Measurements from ENCODE around the gene L1CAM. TPM values are rescaled to one million over a fixed set of nuclear protein-coding genes. Genes with fewer than 3 reads are reported as not detected.

Gene L1CAM
- total and polyA plus RNA-seq, 2 experiments from 2014 or later: 0.33 to 0.69 TPM

GRCh38 chrX:153883163-153883843 lies 2.7 kb downstream of the L1CAM start:
- peaks cover 29% of the 10 kb centered on the region for H3K27me3 ChIP-seq
- H3K4me2 ChIP-seq: no peak overlapping the region
- H3K79me2 ChIP-seq: no peaks in the 10 kb centered on the region
- no peaks in the 10 kb centered on the region for H4K20me1 ChIP-seq (ENCODE audit: insufficient read depth, poor library complexity, severe bottlenecking)
- H2AFZ ChIP-seq: no peak overlapping the region
- H3K4me1 ChIP-seq (ENCODE audit: insufficient read depth): no peaks in the 10 kb centered on the region
- no peak overlapping the region for H3K4me3 ChIP-seq
- H3K9me3 ChIP-seq (ENCODE audit: low read depth): no peaks in the 10 kb centered on the region
- no peak overlapping the region for H3K27ac ChIP-seq
- no peak for DNase-seq (ENCODE audit: low spot score)
- no peaks in the 10 kb centered on the region for H3K9me2 ChIP-seq (replicated peaks; ENCODE audit: insufficient read depth)
- no peak for TF ChIP-seq EZH2phosphoT487 (IDR thresholded peaks at IDR 0.05; ENCODE audit: low read depth, severe bottlenecking, unreplicated experiment)
- TF ChIP-seq CTCF (IDR thresholded peaks at IDR 0.05; ENCODE audit: poor library complexity): no peak
- no peak for TF ChIP-seq EZH2 (IDR thresholded peaks at IDR 0.05; ENCODE audit: borderline replicate concordance)
- H3K36me3 ChIP-seq (replicated peaks; ENCODE audit: insufficient read depth, low read depth): no peaks in the 10 kb centered on the region
- WGBS (ENCODE audit: low lambda C conversion rate, missing lambda C conversion rate): 71% methylated on average over 7 of the region's 13 CpGs

- H3K4me3 ChIP-seq: no peak overlapping the region
- WGBS (ENCODE audit: low lambda C conversion rate, missing lambda C conversion rate): 80% methylated on average over 7 of the region's 7 CpGs
- no peaks in the 10 kb centered on the region for H3K36me3 ChIP-seq (replicated peaks; ENCODE audit: insufficient read depth, low read depth)
- TF ChIP-seq EZH2 (IDR thresholded peaks at IDR 0.05; ENCODE audit: borderline replicate concordance): no peak
- TF ChIP-seq CTCF (IDR thresholded peaks at IDR 0.05; ENCODE audit: poor library complexity): no peak
- no peak for TF ChIP-seq EZH2phosphoT487 (IDR thresholded peaks at IDR 0.05; ENCODE audit: low read depth, severe bottlenecking, unreplicated experiment)
- no peaks in the 10 kb centered on the region for H3K9me3 ChIP-seq (ENCODE audit: low read depth)
- H3K9me2 ChIP-seq (replicated peaks; ENCODE audit: insufficient read depth): no peaks in the 10 kb centered on the region
- peaks cover 25% of the 10 kb centered on the region for H3K27me3 ChIP-seq
- no peaks in the 10 kb centered on the region for H3K4me1 ChIP-seq (ENCODE audit: insufficient read depth)
- H3K27ac ChIP-seq: no peak overlapping the region
- H3K79me2 ChIP-seq: no peaks in the 10 kb centered on the region
- DNase-seq (ENCODE audit: low spot score): no peak
- H4K20me1 ChIP-seq (ENCODE audit: insufficient read depth, poor library complexity, severe bottlenecking): no peaks in the 10 kb centered on the region
- no peak overlapping the region for H3K4me2 ChIP-seq
- H2AFZ ChIP-seq: no peak overlapping the region
Measured at GRCh38 chrX:153882557-153882956, 3.4 kb downstream of the L1CAM start.

- Histone ChIP-seq H3K9me3 (ENCODE audit: low read depth) (no peaks in the 10 kb centered on the region), H2AFZ (no peak overlapping the region), H3K79me2 (no peaks in the 10 kb centered on the region), H3K27me3 (peaks cover 22% of the 10 kb centered on the region), H3K4me3 (no peak overlapping the region), H4K20me1 (ENCODE audit: insufficient read depth, poor library complexity, severe bottlenecking) (no peaks in the 10 kb centered on the region), H3K4me2 (no peak overlapping the region), H3K4me1 (ENCODE audit: insufficient read depth) (no peaks in the 10 kb centered on the region), H3K36me3 (replicated peaks; ENCODE audit: insufficient read depth, low read depth) (no peaks in the 10 kb centered on the region), H3K9me2 (replicated peaks; ENCODE audit: insufficient read depth) (no peaks in the 10 kb centered on the region), H3K27ac (no peak overlapping the region)
- DNase-seq (ENCODE audit: low spot score): no peak
- 70% methylated on average over 4 of the region's 8 CpGs for WGBS (ENCODE audit: low lambda C conversion rate, missing lambda C conversion rate)
- TF ChIP-seq CTCF (IDR thresholded peaks at IDR 0.05; ENCODE audit: poor library complexity): no peak
- no peak for TF ChIP-seq EZH2 (IDR thresholded peaks at IDR 0.05; ENCODE audit: borderline replicate concordance)
- TF ChIP-seq EZH2phosphoT487 (IDR thresholded peaks at IDR 0.05; ENCODE audit: low read depth, severe bottlenecking, unreplicated experiment): no peak
Measured at GRCh38 chrX:153882086-153882498, 3.9 kb downstream of the L1CAM start.
